BJ (cell line): ENCODE results near the gene DPM2. TPM values are rescaled to one million over a fixed set of nuclear protein-coding genes. Genes with fewer than 3 reads are reported as not detected.
A peak's percentile ranks its signal among the peaks of the same experiment; 100 is the strongest.

Experiments used
- CTCF ChIA-PET: fragments of 350-600 bp; formaldehyde crosslinking; extraction: SDS; loops from one replicate; lab custom pipeline; 2021; ENCODE audit warnings: antibody characterized with exemption, inconsistent platforms; lab: Yijun Ruan, JAX
- POLR2A ChIA-PET: fragments of 300-600 bp; sonication (Branson Sonifier 250); formaldehyde crosslinking; extraction: SDS; loops from one replicate; lab custom pipeline; 2021; ENCODE audit warnings: antibody characterized with exemption; lab: Charles Lee
- DNase-seq: peaks from one replicate; pipeline ENCODE4 v3.0.0-alpha.2; 2011; ENCODE audit warnings: low read depth
- H3K27me3 ChIP-seq: 2 replicates; pipeline ENCODE4 v1.6.0; 2011; ENCODE audit warnings: low read length; ENCODE audit not compliant: control insufficient read depth, insufficient read depth
- H3K36me3 ChIP-seq: 2 replicates; pipeline ENCODE4 v1.5.1; 2011; ENCODE audit warnings: low read length; ENCODE audit not compliant: control insufficient read depth, insufficient read depth
- H3K4me3 ChIP-seq: 2 replicates; pipeline ENCODE4 v1.5.1; 2011; ENCODE audit warnings: low read depth, mild to moderate bottlenecking, control low read depth, low read length
- CTCF ChIP-seq: IDR thresholded peaks from 2 replicates; pipeline ENCODE4 v1.5.1; 2011; ENCODE audit warnings: low read depth, mild to moderate bottlenecking, control low read depth, inconsistent platforms, low read length, moderate library complexity; ENCODE audit not compliant: insufficient read depth
- polyA plus RNA-seq: library from polyadenylated mRNA; depleted of rRNA; stranded (reverse); fragments of >200 nt; gene quantifications from 2 replicates; pipeline ENCODE4 v1.2.3, GENCODE V29; 2011

Gene DPM2
- polyA plus RNA-seq, 1 experiment: 55.3 TPM

GRCh38 chr9:127924736-127925444, 12.8 kb downstream of the DPM2 start:
- no peak for TF ChIP-seq CTCF
- Histone ChIP-seq H3K36me3 (no peaks in the 10 kb centered on the region), H3K27me3 (no peaks in the 10 kb centered on the region), H3K4me3 (no peak overlapping the region)
- ChIA-PET POLR2A (no interaction called here), CTCF (interaction anchor here (0.7 to 2.5 kb wide), 4 partner anchors 19 to 190 kb away, joined by 3 to 7 read pairs (median 4); partner anchors contain the start of genes CDK9 and TOR2A)
- no peak for DNase-seq

- no peak for TF ChIP-seq CTCF
- H3K27me3 ChIP-seq: no peaks in the 10 kb centered on the region
- DNase-seq: peak; percentile 86
- no peaks in the 10 kb centered on the region for H3K36me3 ChIP-seq
- ChIA-PET POLR2A (no interaction called here), CTCF (interaction anchor here (0.6 to 5.7 kb wide), 11 partner anchors 12 to 386 kb away, joined by 3 to 70 read pairs (median 3); partner anchors contain the start of genes CDK9 and TOR2A)
- no peak overlapping the region for H3K4me3 ChIP-seq
Observed at GRCh38 chr9:127923771-127924170, 13.9 kb downstream of the DPM2 start.

GRCh38 chr9:127923046-127923445, 14.6 kb downstream of the DPM2 start:
- Histone ChIP-seq H3K4me3 (no peak overlapping the region), H3K36me3 (no peaks in the 10 kb centered on the region), H3K27me3 (no peaks in the 10 kb centered on the region)
- no peak for DNase-seq
- TF ChIP-seq CTCF: no peak
- ChIA-PET CTCF (interaction anchor here (0.8 to 5.7 kb wide), 12 partner anchors 11 to 333 kb away, joined by 3 to 70 read pairs (median 4); partner anchors contain the start of gene TOR2A), POLR2A (no interaction called here)

- TF ChIP-seq CTCF: peak; percentile 93
- Histone ChIP-seq H3K27me3 (no peaks in the 10 kb centered on the region), H3K36me3 (no peaks in the 10 kb centered on the region), H3K4me3 (peak overlapping the region; percentile 9; the same call in 1 of the 2 replicates)
- ChIA-PET CTCF (interaction anchor here (0.6 to 5.7 kb wide), 37 partner anchors 9 to 721 kb away, joined by 3 to 70 read pairs (median 4); partner anchors contain the start of genes CDK9, ENG, PIP5KL1 and TOR2A), POLR2A (no interaction called here)
- no peak for DNase-seq
Observed at GRCh38 chr9:127921557-127922120, 16.0 kb downstream of the DPM2 start.

- Histone ChIP-seq H3K27me3 (no peaks in the 10 kb centered on the region), H3K36me3 (no peaks in the 10 kb centered on the region), H3K4me3 (no peak overlapping the region)
- POLR2A ChIA-PET: no interaction called here
- DNase-seq: no peak
- no peak for TF ChIP-seq CTCF
- CTCF ChIA-PET: interaction anchor here (0.6 to 5.7 kb wide), 34 partner anchors 10 to 720 kb away, joined by 3 to 70 read pairs (median 4); partner anchors contain the start of genes CDK9, ENG, PIP5KL1 and TOR2A
Observed at GRCh38 chr9:127920794-127921193, 16.9 kb downstream of the DPM2 start.
